COR-L47 (cell line): Measurements from ENCODE around the gene RGS12.
"Not testable (repeated sequence)": the region's sequence is repeated elsewhere in the genome, so short reads cannot be mapped to it uniquely, and the experiment has no call there.

Experiments used
- DNase-seq: peaks from one replicate; lab custom pipeline; 2025; lab: John Stamatoyannopoulos, UW

The RGS12 gene

GRCh38 chr4:3297066-3297859, 4.4 kb downstream of the RGS12 start:
- DNase-seq: no peak

- no peak for DNase-seq
Observed at GRCh38 chr4:3299122-3299975, 6.5 kb downstream of the RGS12 start.

- no peak for DNase-seq
Observed at GRCh38 chr4:3299976-3300671, 7.3 kb downstream of the RGS12 start.

GRCh38 chr4:3300882-3301281, 8.1 kb downstream of the RGS12 start:
- not testable (repeated sequence) for DNase-seq

- DNase-seq: no peak
Observed at GRCh38 chr4:3301450-3302172, 8.8 kb downstream of the RGS12 start.

GRCh38 chr4:3302173-3302785, 9.5 kb downstream of the RGS12 start:
- no peak for DNase-seq

GRCh38 chr4:3302786-3303564, 10.2 kb downstream of the RGS12 start:
- no peak for DNase-seq

- no peak for DNase-seq
Observed at GRCh38 chr4:3303565-3303824, 10.7 kb downstream of the RGS12 start.

GRCh38 chr4:3303923-3304710, 11.3 kb downstream of the RGS12 start:
- DNase-seq: no peak

- DNase-seq: no peak
Observed at GRCh38 chr4:3304831-3305609, 12.2 kb downstream of the RGS12 start.

- no peak for DNase-seq
Observed at GRCh38 chr4:3305610-3306371, 13.0 kb downstream of the RGS12 start.

GRCh38 chr4:3306450-3306849, 13.6 kb downstream of the RGS12 start:
- no peak for DNase-seq

GRCh38 chr4:3307060-3307459, 14.2 kb downstream of the RGS12 start:
- no peak for DNase-seq

- DNase-seq: no peak
Observed at GRCh38 chr4:3307486-3307885, 14.7 kb downstream of the RGS12 start.

- no peak for DNase-seq
Observed at GRCh38 chr4:3307891-3308575, 15.2 kb downstream of the RGS12 start.

GRCh38 chr4:3308691-3309090, 15.9 kb downstream of the RGS12 start:
- DNase-seq: no peak

GRCh38 chr4:3310301-3311094, 17.7 kb downstream of the RGS12 start:
- no peak for DNase-seq
